Measurements from ENCODE around the gene RBM24.
A peak's percentile ranks its signal among the peaks of the same experiment; 100 is the strongest.

RBM24 gene

GRCh38 chr6:17331238-17331637, 50.1 kb downstream of the RBM24 start:
- Histone ChIP-seq H3K27ac (no peak overlapping the region), H3K4me3 (ENCODE audit: low read depth, low read length) (no peak overlapping the region), H3K36me3 (replicated peaks) (no peaks in the 10 kb centered on the region), H3K27me3 (replicated peaks) (no peaks in the 10 kb centered on the region)
- DNase-seq: no peak
- no peak for TF ChIP-seq CTCF (IDR thresholded peaks at IDR 0.05; ENCODE audit: low read depth, low read length, missing control alignments)
- in situ Hi-C loops (cut with HindIII; ENCODE audit: low pct_ligation_motif_present, low sequenced_read_pairs): no loop called here

GRCh38 chr6:17334265-17334664, 53.1 kb downstream of the RBM24 start:
- no peak for TF ChIP-seq CTCF (IDR thresholded peaks at IDR 0.05; ENCODE audit: low read depth, low read length, missing control alignments)
- H3K36me3 ChIP-seq (replicated peaks): no peaks in the 10 kb centered on the region
- H3K27ac ChIP-seq: no peak overlapping the region
- peak; percentile 45 for DNase-seq
- H3K27me3 ChIP-seq (replicated peaks): no peaks in the 10 kb centered on the region
- no peak overlapping the region for H3K4me3 ChIP-seq (ENCODE audit: low read depth, low read length)
- in situ Hi-C loops (cut with HindIII; ENCODE audit: low pct_ligation_motif_present, low sequenced_read_pairs): no loop called here

GRCh38 chr6:17336425-17336824, 55.3 kb downstream of the RBM24 start:
- no peak overlapping the region for H3K27ac ChIP-seq
- in situ Hi-C loops (cut with HindIII; ENCODE audit: low pct_ligation_motif_present, low sequenced_read_pairs): no loop called here
- DNase-seq: no peak

GRCh38 chr6:17339308-17339670, 58.1 kb downstream of the RBM24 start:
- no peaks in the 10 kb centered on the region for H3K36me3 ChIP-seq (replicated peaks)
- no peak for DNase-seq
- in situ Hi-C loops (cut with HindIII; ENCODE audit: low pct_ligation_motif_present, low sequenced_read_pairs): no loop called here
- H3K4me3 ChIP-seq (ENCODE audit: low read depth, low read length): no peak overlapping the region
- TF ChIP-seq CTCF (IDR thresholded peaks at IDR 0.05; ENCODE audit: low read depth, low read length, missing control alignments): no peak
- H3K27me3 ChIP-seq (replicated peaks): no peaks in the 10 kb centered on the region
- no peak overlapping the region for H3K27ac ChIP-seq

More at GRCh38 chr6:17336425-17336824, 55.3 kb downstream of the RBM24 start:
- H3K27me3 ChIP-seq (replicated peaks): no peaks in the 10 kb centered on the region
- TF ChIP-seq CTCF (IDR thresholded peaks at IDR 0.05; ENCODE audit: low read depth, low read length, missing control alignments): no peak
- H3K36me3 ChIP-seq (replicated peaks): no peaks in the 10 kb centered on the region
- H3K4me3 ChIP-seq (ENCODE audit: low read depth, low read length): no peak overlapping the region

- Histone ChIP-seq H3K27me3 (replicated peaks) (no peaks in the 10 kb centered on the region), H3K27ac (no peak overlapping the region), H3K4me3 (ENCODE audit: low read depth, low read length) (no peak overlapping the region), H3K36me3 (replicated peaks) (no peaks in the 10 kb centered on the region)
- no peak for DNase-seq
- no peak for TF ChIP-seq CTCF (IDR thresholded peaks at IDR 0.05; ENCODE audit: low read depth, low read length, missing control alignments)
- in situ Hi-C loops (cut with HindIII; ENCODE audit: low pct_ligation_motif_present, low sequenced_read_pairs): no loop called here
These were observed 60.1 kb downstream of the RBM24 start for GRCh38 chr6:17341117-17341805.

GRCh38 chr6:17341891-17342290, 60.7 kb downstream of the RBM24 start:
- no peaks in the 10 kb centered on the region for H3K36me3 ChIP-seq (replicated peaks)
- no peak overlapping the region for H3K4me3 ChIP-seq (ENCODE audit: low read depth, low read length)
- no peaks in the 10 kb centered on the region for H3K27me3 ChIP-seq (replicated peaks)
- no peak for TF ChIP-seq CTCF (IDR thresholded peaks at IDR 0.05; ENCODE audit: low read depth, low read length, missing control alignments)
- in situ Hi-C loops (cut with HindIII; ENCODE audit: low pct_ligation_motif_present, low sequenced_read_pairs): no loop called here
- DNase-seq: no peak
- no peak overlapping the region for H3K27ac ChIP-seq

All from brain microvascular endothelial cell (primary cell).